HCT116 (cell line): ENCODE measurements around the gene NDOR1. TPM values are rescaled to one million over a fixed set of nuclear protein-coding genes. Genes with fewer than 3 reads are reported as not detected.

Experiments
- ATAC-seq: fragments of 200-7000 bp; cut with Tn5 transposase; 2 replicates; pipeline ENCODE4 v1.9.1; 2020; ENCODE audit warnings: mild to moderate bottlenecking, moderate library complexity
- BruUV-seq: library from RNA; stranded (reverse); fragments of 400-500 nt; replicated peaks from 2 replicates; lab custom pipeline; 2021; lab: Mats Ljungman, UMichigan
- CTCF ChIA-PET: fragments of 300-600 bp; sonication (Branson Sonifier 250); formaldehyde crosslinking; loops from one replicate; lab custom pipeline; 2021; ENCODE audit warnings: antibody characterized with exemption; lab: Charles Lee
- POLR2A ChIA-PET: fragments of 300-600, 350-600 bp; sonication (Branson Sonifier 250); formaldehyde crosslinking; loops from one replicate; lab custom pipeline; 2021; ENCODE audit warnings: antibody characterized with exemption; lab: Charles Lee
- RAD21 ChIA-PET, 2 experiments: fragments of 300-600 bp; sonication (Branson Sonifier 250); formaldehyde crosslinking; loops; one replicate each; lab custom pipeline; 2023; ENCODE audit warnings: low total read pairs in 2 of 2; ENCODE audit not compliant: uncharacterized antibody in 2 of 2, unreplicated experiment in 2 of 2, low non-redundant PET in 1 of 2; lab: Charles Lee
- DNase-seq: peaks from one replicate; pipeline ENCODE4 v3.0.0-alpha.2; 2010; ENCODE audit warnings: low read depth, low spot score
- H2AFZ ChIP-seq: fragments of 200-600 bp; shearing (Covaris generic), sonication (generic); 2 replicates; pipeline ENCODE4 v1.6.1; 2017; ENCODE audit warnings: low read depth, mixed run types, mixed read lengths, antibody characterized with exemption, low read length; ENCODE audit not compliant: poor library complexity, severe bottlenecking
- H3K27ac ChIP-seq: 2 replicates; pipeline ENCODE4 v1.5.1; 2012; ENCODE audit warnings: low read depth, low read length
- H3K27me3 ChIP-seq: fragments of 200-600 bp; sonication (generic); 2 replicates; pipeline ENCODE4 v1.6.1; 2016; ENCODE audit warnings: mixed run types, low read length, mixed read lengths; ENCODE audit not compliant: insufficient read depth
- H3K36me3 ChIP-seq, 2 experiments: fragments of 200-500 bp in 1 of 2; fragments of 200-600 bp in 1 of 2; sonication (Bioruptor generic) in 1 of 2; sonication (generic) in 1 of 2; 2 replicates each; pipeline versions ENCODE4 v1.5.1 to v1.6.1; 2014 to 2016; ENCODE audit warnings: low read length in 2 of 2, inconsistent platforms in 1 of 2, mixed read lengths in 1 of 2, mixed run types in 1 of 2; ENCODE audit not compliant: insufficient read depth in 2 of 2, control insufficient read depth in 1 of 2
- H3K4me1 ChIP-seq, 2 experiments: fragments of 200-600 bp in 1 of 2; sonication (generic) in 1 of 2; 2 replicates each; pipeline versions ENCODE4 v1.5.1 to v1.6.1; 2012 to 2017; ENCODE audit warnings: low read length in 2 of 2, inconsistent platforms in 1 of 2, mild to moderate bottlenecking in 1 of 2, mixed read lengths in 1 of 2, mixed run types in 1 of 2, moderate library complexity in 1 of 2; ENCODE audit not compliant: insufficient read depth in 2 of 2, control insufficient read depth in 1 of 2
- H3K4me2 ChIP-seq: fragments of 200-600 bp; sonication (generic); 2 replicates; pipeline ENCODE4 v1.6.1; 2017; ENCODE audit warnings: mixed run types, low read length, mixed read lengths
- H3K4me3 ChIP-seq, 2 experiments: fragments of 200-600 bp in 1 of 2; sonication (generic) in 1 of 2; replicated peaks in 1 of 2; 2 replicates each; pipeline ENCODE4 v1.5.1; 2011 to 2016; ENCODE audit warnings: low read length in 2 of 2, control low read depth in 1 of 2, low read depth in 1 of 2, mild to moderate bottlenecking in 1 of 2, mixed read lengths in 1 of 2, mixed run types in 1 of 2
- H3K79me2 ChIP-seq: fragments of 200-600 bp; sonication (generic); 2 replicates; pipeline ENCODE4 v1.6.1; 2017; ENCODE audit warnings: mild to moderate bottlenecking, mixed run types, low read length, moderate library complexity, mixed read lengths; ENCODE audit not compliant: insufficient read depth
- H3K9ac ChIP-seq: fragments of 200-600 bp; sonication (generic); 2 replicates; pipeline ENCODE4 v1.6.1; 2016; ENCODE audit warnings: low read length, mixed read lengths
- H3K9me2 ChIP-seq: fragments of 200-600 bp; sonication (generic), shearing (Covaris generic); 2 replicates; pipeline ENCODE4 v1.6.1; 2017; ENCODE audit warnings: mixed run types, mild to moderate bottlenecking, moderate library complexity; ENCODE audit not compliant: insufficient read depth
- H3K9me3 ChIP-seq, 2 experiments: fragments of 200-500 bp in 1 of 2; fragments of 200-600 bp in 1 of 2; sonication (Bioruptor generic) in 1 of 2; sonication (generic) in 1 of 2; 2 replicates each; pipeline ENCODE4 v1.6.1; 2014 to 2017; ENCODE audit warnings: low read length in 2 of 2, mixed read lengths in 2 of 2, inconsistent platforms in 1 of 2, low read depth in 1 of 2, mild to moderate bottlenecking in 1 of 2, mixed run types in 1 of 2, moderate library complexity in 1 of 2; ENCODE audit not compliant: control insufficient read depth in 1 of 2, insufficient read depth in 1 of 2
- H4K20me1 ChIP-seq: fragments of 200-600 bp; sonication (generic), shearing (Covaris generic); 2 replicates; pipeline ENCODE4 v1.6.1; 2017; ENCODE audit warnings: mixed run types, mild to moderate bottlenecking, moderate library complexity; ENCODE audit not compliant: insufficient read depth
- intact Hi-C: fragments of 100-400 bp; cut with micrococcal nuclease; formaldehyde crosslinking; loops from 2 replicates; pipeline ENCODE4 v1.10.0; 2022
- total RNA-seq: library from RNA; stranded (reverse); gene quantifications from one replicate; pipeline ENCODE4 v1.2.1, GENCODE V29; 2021; ENCODE audit not compliant: unreplicated experiment
- TF ChIP-seq, protein P1 (sequence below): IDR thresholded peaks from 2 replicates; pipeline ENCODE4 v1.6.1; 2012; ENCODE audit warnings: low read depth
- TF ChIP-seq, protein P2 (sequence below), 3 experiments: fragments of 200-600 bp in 1 of 3; sonication (generic) in 1 of 3; IDR thresholded peaks in 2 of 3; conservative IDR thresholded peaks in 1 of 3; 2 replicates each; pipeline ENCODE4 v1.5.1; 2012 to 2017; ENCODE audit warnings: low read depth in 2 of 3, low read length in 2 of 3, antibody characterized with exemption in 1 of 3, borderline replicate concordance in 1 of 3, control low read depth in 1 of 3, mild to moderate bottlenecking in 1 of 3, mixed read lengths in 1 of 3, mixed run types in 1 of 3, moderate library complexity in 1 of 3; ENCODE audit not compliant: insufficient read depth in 1 of 3

NDOR1 gene
- total RNA-seq, 1 experiment from 2014 or later: 28.4 TPM

DNA sequence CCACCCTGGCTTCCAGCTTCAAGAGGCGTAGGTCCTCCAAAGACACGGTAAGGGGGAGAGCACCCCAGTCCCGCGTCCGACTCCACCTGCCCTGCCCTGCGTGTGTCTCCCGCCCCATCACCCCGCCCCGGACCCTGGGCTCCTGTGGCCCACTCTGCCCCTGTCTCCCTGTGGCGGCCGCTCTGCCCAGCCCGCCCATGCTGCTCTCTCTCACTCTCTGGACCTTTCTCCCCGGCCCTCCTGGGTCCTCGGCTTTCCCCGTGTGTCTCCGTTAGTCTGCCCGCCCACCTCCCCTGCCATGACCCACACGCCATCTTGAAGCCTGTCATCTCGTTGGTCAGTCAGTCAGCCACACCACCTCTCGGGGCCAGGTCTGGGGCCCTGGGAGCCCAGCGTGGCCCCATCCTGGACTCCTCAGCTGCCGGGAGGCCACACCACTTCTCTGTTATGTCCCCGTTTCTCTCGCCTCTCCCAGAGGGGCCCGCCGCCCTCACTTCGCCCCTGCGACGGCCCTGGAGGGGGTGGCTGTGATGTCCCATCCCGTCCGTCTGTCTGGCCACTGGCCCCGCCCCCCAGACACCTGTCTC is 40.2 kb upstream of the NDOR1 start:
- CTCF ChIA-PET: no interaction called here
- Histone ChIP-seq H3K4me2 (no peak overlapping the region), H3K27ac (no peak overlapping the region), H2AFZ (no peak overlapping the region), H4K20me1 (no peaks in the 10 kb centered on the region), H3K9me2 (no peaks in the 10 kb centered on the region), H3K36me3 (no peaks in the 10 kb centered on the region), H3K27me3 (no peaks in the 10 kb centered on the region), H3K9me3 (no peaks in the 10 kb centered on the region), H3K4me3 (no peak overlapping the region), H3K9ac (no peak overlapping the region), H3K79me2 (no peaks in the 10 kb centered on the region), H3K4me1 (peaks cover 18 to 69% of the 10 kb centered on the region in 2 experiments)
- intact Hi-C loops: no loop called here
- POLR2A ChIA-PET: no interaction called here
- ATAC-seq (no peak), DNase-seq (no peak)
- RAD21 ChIA-PET: no interaction called here
- TF ChIP-seq, protein P1, sequence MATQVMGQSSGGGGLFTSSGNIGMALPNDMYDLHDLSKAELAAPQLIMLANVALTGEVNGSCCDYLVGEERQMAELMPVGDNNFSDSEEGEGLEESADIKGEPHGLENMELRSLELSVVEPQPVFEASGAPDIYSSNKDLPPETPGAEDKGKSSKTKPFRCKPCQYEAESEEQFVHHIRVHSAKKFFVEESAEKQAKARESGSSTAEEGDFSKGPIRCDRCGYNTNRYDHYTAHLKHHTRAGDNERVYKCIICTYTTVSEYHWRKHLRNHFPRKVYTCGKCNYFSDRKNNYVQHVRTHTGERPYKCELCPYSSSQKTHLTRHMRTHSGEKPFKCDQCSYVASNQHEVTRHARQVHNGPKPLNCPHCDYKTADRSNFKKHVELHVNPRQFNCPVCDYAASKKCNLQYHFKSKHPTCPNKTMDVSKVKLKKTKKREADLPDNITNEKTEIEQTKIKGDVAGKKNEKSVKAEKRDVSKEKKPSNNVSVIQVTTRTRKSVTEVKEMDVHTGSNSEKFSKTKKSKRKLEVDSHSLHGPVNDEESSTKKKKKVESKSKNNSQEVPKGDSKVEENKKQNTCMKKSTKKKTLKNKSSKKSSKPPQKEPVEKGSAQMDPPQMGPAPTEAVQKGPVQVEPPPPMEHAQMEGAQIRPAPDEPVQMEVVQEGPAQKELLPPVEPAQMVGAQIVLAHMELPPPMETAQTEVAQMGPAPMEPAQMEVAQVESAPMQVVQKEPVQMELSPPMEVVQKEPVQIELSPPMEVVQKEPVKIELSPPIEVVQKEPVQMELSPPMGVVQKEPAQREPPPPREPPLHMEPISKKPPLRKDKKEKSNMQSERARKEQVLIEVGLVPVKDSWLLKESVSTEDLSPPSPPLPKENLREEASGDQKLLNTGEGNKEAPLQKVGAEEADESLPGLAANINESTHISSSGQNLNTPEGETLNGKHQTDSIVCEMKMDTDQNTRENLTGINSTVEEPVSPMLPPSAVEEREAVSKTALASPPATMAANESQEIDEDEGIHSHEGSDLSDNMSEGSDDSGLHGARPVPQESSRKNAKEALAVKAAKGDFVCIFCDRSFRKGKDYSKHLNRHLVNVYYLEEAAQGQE: no peak
- TF ChIP-seq, protein P2, sequence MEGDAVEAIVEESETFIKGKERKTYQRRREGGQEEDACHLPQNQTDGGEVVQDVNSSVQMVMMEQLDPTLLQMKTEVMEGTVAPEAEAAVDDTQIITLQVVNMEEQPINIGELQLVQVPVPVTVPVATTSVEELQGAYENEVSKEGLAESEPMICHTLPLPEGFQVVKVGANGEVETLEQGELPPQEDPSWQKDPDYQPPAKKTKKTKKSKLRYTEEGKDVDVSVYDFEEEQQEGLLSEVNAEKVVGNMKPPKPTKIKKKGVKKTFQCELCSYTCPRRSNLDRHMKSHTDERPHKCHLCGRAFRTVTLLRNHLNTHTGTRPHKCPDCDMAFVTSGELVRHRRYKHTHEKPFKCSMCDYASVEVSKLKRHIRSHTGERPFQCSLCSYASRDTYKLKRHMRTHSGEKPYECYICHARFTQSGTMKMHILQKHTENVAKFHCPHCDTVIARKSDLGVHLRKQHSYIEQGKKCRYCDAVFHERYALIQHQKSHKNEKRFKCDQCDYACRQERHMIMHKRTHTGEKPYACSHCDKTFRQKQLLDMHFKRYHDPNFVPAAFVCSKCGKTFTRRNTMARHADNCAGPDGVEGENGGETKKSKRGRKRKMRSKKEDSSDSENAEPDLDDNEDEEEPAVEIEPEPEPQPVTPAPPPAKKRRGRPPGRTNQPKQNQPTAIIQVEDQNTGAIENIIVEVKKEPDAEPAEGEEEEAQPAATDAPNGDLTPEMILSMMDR (IDR thresholded peaks at IDR 0.05 in 2 of 3, conservative IDR thresholded peaks at IDR 0.05 in 1 of 3; ENCODE audit: borderline replicate concordance in 1 of 3, insufficient read depth in 1 of 3, low read depth in 2 of 3, low read length in 2 of 3): no peak
- BruUV-seq: no TSS peak
